Measurements from ENCODE around the gene EHMT1. TPM values are rescaled to one million over a fixed set of nuclear protein-coding genes. Genes with fewer than 3 reads are reported as not detected.
A peak's percentile ranks its signal among the peaks of the same experiment; 100 is the strongest.

EHMT1 gene
- total and polyA plus RNA-seq, 9 of the 15 experiments (the other 6 are each of a cell fraction or from before 2014, with no cell fraction given) = 2.2 to 76.0 (median 36.4) TPM

DNA sequence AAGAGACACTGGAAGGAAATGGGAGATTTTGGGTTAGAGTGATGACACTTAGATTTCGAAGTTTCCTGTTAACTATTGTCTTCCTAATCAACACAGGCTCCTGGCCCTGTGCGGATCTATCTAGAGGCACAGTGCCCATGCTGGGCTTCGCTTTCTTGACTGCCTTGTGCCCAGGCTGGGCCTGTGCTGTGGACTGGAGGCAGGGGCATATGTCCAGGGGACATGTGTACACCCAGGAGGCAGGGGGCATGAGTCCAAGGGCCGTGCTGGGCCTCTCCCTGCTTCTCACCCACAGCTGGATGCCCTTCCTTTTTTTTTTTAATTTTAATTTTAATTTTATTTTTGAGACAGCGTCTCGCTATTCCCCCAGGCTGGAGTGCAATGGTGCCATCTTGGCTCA lies 37.6 kb downstream of the EHMT1 start:
- ChIA-PET CTCF (ENCODE audit: low intra/inter-chr PET ratio) (no interaction called here), POLR2A (interaction anchor here (1.1 to 1.2 kb wide), 3 partner anchors 9 to 23 kb away, joined by 3 to 6 read pairs (median 3); no protein-coding TSS in a partner anchor)
- H3K27me3 ChIP-seq (ENCODE audit: control insufficient read depth in 2 of 2, insufficient read depth in 2 of 2, low read length in 2 of 2) = no peaks in the 10 kb centered on the region
- H3K4me1 ChIP-seq (replicated peaks in 1 of 2; ENCODE audit: control insufficient read depth in 2 of 2, insufficient read depth in 2 of 2, low read length in 2 of 2) = no peaks in the 10 kb centered on the region; a peak in 1 of 5 replicates
- in situ Hi-C loops (cut with MboI) = no loop called here
- H3K4me2 ChIP-seq (ENCODE audit: insufficient read depth, low read length) = no peak overlapping the region
- no TSS peak for BruUV-seq (replicated peaks)
- H3K9me1 ChIP-seq (ENCODE audit: control insufficient read depth, insufficient read depth, low read length) = peaks cover 2% of the 10 kb centered on the region
- TF ChIP-seq HLTF (IDR thresholded peaks at IDR 0.05) (no peak), ARID2 (IDR thresholded peaks at IDR 0.05) (no peak)
- FAIRE-seq = no peak
- H3K36me3 ChIP-seq (ENCODE audit: control insufficient read depth, insufficient read depth, low read length) = peaks cover 22% of the 10 kb centered on the region; the same call in 2 of the 3 replicates
- H3K9ac ChIP-seq (ENCODE audit: insufficient read depth in 1 of 2, low read depth in 2 of 2, low read length in 2 of 2) = peak overlapping the region in 1 of 2 experiments; percentile 73; a peak in 1 of 4 replicates
- intact Hi-C loops (cut with micrococcal nuclease) = no loop called here
- H2AFZ ChIP-seq (ENCODE audit: low read depth, low read length) = no peak overlapping the region
- H3K4me3 ChIP-seq = no peak overlapping the region
- H3K27ac ChIP-seq (ENCODE audit: extremely low read depth, low read depth, low read length) = no peak overlapping the region
- no peak for DNase-seq (ENCODE audit: extremely low read depth in 1 of 4, low spot score in 3 of 4)
- WGBS (ENCODE audit: insufficient coverage, low coverage, missing lambda C conversion rate) = 95% methylated on average over 5 of the region's 6 CpGs
- peaks cover 73% of the 10 kb centered on the region for H3K79me2 ChIP-seq (ENCODE audit: control insufficient read depth, insufficient read depth, low read length)
- H3K9me3 ChIP-seq (replicated peaks; ENCODE audit: control insufficient read depth, insufficient read depth, low read depth, low read length) = no peaks in the 10 kb centered on the region
- peaks cover 4% of the 10 kb centered on the region; the same call in 1 of the 2 replicates for H4K20me1 ChIP-seq (replicated peaks; ENCODE audit: control insufficient read depth, insufficient read depth, low read length)
- no peak for ATAC-seq

DNA sequence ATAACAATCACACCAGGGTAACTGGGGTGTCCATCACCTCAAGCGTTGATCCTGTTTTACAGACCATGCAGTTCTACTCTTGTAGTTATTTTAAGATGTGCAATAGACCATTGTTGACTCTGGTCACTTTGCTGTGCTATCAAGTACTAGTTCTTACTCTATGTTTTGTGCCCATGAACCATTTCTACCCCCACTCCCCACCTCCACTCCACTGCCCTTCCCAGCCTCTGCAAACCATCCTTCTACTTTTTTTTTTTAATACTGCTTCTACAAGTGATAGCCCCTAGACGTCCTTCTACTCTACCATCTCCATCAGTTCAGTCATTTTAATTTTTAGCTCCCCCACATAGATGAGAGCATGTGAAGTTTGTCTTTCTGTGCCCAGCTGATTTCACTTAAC lies 38.8 kb downstream of the EHMT1 start:
- CTCF ChIA-PET (ENCODE audit: low intra/inter-chr PET ratio) = no interaction called here
- no peak overlapping the region for H3K27ac ChIP-seq (ENCODE audit: extremely low read depth, low read depth, low read length)
- H4K20me1 ChIP-seq (replicated peaks; ENCODE audit: control insufficient read depth, insufficient read depth, low read length) = 0 out of 2 replicates have a peak, but pooled peaks cover 4% of the 10 kb centered on the region
- no peak overlapping the region for H2AFZ ChIP-seq (ENCODE audit: low read depth, low read length)
- intact Hi-C loops (cut with micrococcal nuclease) (no loop called here), in situ Hi-C loops (cut with MboI) (no loop called here)
- no peaks in the 10 kb centered on the region; a peak in 1 of 5 replicates for H3K4me1 ChIP-seq (replicated peaks in 1 of 2; ENCODE audit: control insufficient read depth in 2 of 2, insufficient read depth in 2 of 2, low read length in 2 of 2)
- POLR2A ChIA-PET = no interaction called here
- ATAC-seq = no peak
- no peak overlapping the region for H3K4me2 ChIP-seq (ENCODE audit: insufficient read depth, low read length)
- no TSS peak for BruUV-seq (replicated peaks)
- H3K9ac ChIP-seq (ENCODE audit: insufficient read depth in 1 of 2, low read depth in 2 of 2, low read length in 2 of 2) = no peak overlapping the region
- H3K4me3 ChIP-seq = no peak overlapping the region
- no peak for DNase-seq (ENCODE audit: extremely low read depth in 1 of 4, low spot score in 3 of 4)
- peaks cover 2% of the 10 kb centered on the region for H3K9me1 ChIP-seq (ENCODE audit: control insufficient read depth, insufficient read depth, low read length)
- H3K79me2 ChIP-seq (ENCODE audit: control insufficient read depth, insufficient read depth, low read length) = peaks cover 71% of the 10 kb centered on the region
- H3K36me3 ChIP-seq (ENCODE audit: control insufficient read depth, insufficient read depth, low read length) = peaks cover 15% of the 10 kb centered on the region; the same call in 2 of the 3 replicates
- H3K9me3 ChIP-seq (replicated peaks; ENCODE audit: control insufficient read depth, insufficient read depth, low read depth, low read length) = no peaks in the 10 kb centered on the region
- no peaks in the 10 kb centered on the region for H3K27me3 ChIP-seq (ENCODE audit: control insufficient read depth in 2 of 2, insufficient read depth in 2 of 2, low read length in 2 of 2)
- no peak for FAIRE-seq
- 39% methylated on average over 2 of the region's 2 CpGs for WGBS (ENCODE audit: insufficient coverage, low coverage, missing lambda C conversion rate)
- TF ChIP-seq ZNF121 (CRISPR knock-in tag; conservative IDR thresholded peaks at IDR 0.05) = no peak
- TF ChIP-seq HDAC2 (IDR thresholded peaks at IDR 0.05) = no peak
- no peak for TF ChIP-seq NFIC (IDR thresholded peaks at IDR 0.05)
- no peak for TF ChIP-seq KAT8 (IDR thresholded peaks at IDR 0.05; ENCODE audit: low read depth)
- TF ChIP-seq NFYB (IDR thresholded peaks at IDR 0.05; ENCODE audit: extremely low read depth, insufficient read length) = no peak
- TF ChIP-seq, protein P1, sequence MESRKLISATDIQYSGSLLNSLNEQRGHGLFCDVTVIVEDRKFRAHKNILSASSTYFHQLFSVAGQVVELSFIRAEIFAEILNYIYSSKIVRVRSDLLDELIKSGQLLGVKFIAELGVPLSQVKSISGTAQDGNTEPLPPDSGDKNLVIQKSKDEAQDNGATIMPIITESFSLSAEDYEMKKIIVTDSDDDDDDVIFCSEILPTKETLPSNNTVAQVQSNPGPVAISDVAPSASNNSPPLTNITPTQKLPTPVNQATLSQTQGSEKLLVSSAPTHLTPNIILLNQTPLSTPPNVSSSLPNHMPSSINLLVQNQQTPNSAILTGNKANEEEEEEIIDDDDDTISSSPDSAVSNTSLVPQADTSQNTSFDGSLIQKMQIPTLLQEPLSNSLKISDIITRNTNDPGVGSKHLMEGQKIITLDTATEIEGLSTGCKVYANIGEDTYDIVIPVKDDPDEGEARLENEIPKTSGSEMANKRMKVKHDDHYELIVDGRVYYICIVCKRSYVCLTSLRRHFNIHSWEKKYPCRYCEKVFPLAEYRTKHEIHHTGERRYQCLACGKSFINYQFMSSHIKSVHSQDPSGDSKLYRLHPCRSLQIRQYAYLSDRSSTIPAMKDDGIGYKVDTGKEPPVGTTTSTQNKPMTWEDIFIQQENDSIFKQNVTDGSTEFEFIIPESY (CRISPR knock-in tag; IDR thresholded peaks at IDR 0.05) = no peak
